ENCODE results near the gene DYRK4. TPM values are rescaled to one million over a fixed set of nuclear protein-coding genes. Genes with fewer than 3 reads are reported as not detected.

The DYRK4 gene
- total and polyA plus RNA-seq, 12 donors, result 24.2 to 123 (median 45.9) TPM

DNA sequence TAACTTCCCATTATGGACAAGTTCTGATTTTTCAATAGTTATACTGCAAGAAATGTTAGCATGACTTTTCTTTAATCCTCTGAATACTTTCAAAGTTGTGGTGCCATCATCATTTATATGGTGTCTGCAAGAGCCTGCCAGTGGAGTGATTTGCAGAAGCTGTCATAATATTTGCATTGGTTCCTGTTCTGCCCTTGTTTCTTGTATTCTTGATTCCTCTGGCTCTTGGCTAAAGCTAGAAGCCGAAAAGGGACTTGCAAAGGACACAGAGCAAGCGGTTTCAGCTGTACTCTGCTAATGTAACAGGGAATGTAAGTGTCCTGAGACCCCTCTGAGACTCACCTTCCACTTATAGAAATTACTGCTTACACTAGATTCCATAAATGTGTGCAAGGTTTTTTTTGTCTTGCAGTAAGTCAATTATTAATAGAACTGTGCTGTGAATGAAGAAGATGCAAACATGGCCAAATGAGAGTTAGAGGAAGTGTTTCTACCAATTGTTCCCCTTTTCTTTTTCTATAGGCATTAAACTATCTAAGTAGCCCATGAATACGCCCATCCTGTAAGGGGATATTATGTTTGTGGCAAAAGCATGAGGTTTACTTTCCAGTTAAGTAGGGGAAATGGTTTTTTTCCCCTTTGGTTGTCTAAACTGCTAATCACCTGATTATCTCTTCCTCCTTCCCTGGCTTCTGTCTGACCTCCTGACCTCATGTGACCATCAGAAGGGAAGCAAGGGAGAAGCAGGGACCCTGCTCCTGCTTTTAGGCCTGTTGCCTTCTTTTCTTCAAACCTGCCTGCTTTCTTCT is 5.3 kb downstream of the DYRK4 start:
- WGBS, 4 donors, result 67 to 74% (median 70%) methylated on average over 3 of the region's 3 CpGs
- Histone ChIP-seq H3K36me3 (replicated peaks in 1 of 2) (no peaks in the 10 kb centered on the region), H3K27ac (peak overlapping the region in 2 of 5 donors; percentile 66 to 72), H3K4me1 (replicated peaks in 1 of 2) (no peaks in the 10 kb centered on the region), H3K4me3 (no peak overlapping the region), H3K27me3 (no peaks in the 10 kb centered on the region), H3K9me3 (replicated peaks in 1 of 3) (no peaks in the 10 kb centered on the region)
- intact Hi-C loops (cut with DNase I), result no loop called here
- DNase-seq, result peak in 2 of 7 donors; percentile 16 to 25
- TF ChIP-seq, protein P1, sequence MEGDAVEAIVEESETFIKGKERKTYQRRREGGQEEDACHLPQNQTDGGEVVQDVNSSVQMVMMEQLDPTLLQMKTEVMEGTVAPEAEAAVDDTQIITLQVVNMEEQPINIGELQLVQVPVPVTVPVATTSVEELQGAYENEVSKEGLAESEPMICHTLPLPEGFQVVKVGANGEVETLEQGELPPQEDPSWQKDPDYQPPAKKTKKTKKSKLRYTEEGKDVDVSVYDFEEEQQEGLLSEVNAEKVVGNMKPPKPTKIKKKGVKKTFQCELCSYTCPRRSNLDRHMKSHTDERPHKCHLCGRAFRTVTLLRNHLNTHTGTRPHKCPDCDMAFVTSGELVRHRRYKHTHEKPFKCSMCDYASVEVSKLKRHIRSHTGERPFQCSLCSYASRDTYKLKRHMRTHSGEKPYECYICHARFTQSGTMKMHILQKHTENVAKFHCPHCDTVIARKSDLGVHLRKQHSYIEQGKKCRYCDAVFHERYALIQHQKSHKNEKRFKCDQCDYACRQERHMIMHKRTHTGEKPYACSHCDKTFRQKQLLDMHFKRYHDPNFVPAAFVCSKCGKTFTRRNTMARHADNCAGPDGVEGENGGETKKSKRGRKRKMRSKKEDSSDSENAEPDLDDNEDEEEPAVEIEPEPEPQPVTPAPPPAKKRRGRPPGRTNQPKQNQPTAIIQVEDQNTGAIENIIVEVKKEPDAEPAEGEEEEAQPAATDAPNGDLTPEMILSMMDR (IDR thresholded peaks at IDR 0.05), result no peak
- no peak for TF ChIP-seq POLR2A (IDR thresholded peaks at IDR 0.05)

DNA sequence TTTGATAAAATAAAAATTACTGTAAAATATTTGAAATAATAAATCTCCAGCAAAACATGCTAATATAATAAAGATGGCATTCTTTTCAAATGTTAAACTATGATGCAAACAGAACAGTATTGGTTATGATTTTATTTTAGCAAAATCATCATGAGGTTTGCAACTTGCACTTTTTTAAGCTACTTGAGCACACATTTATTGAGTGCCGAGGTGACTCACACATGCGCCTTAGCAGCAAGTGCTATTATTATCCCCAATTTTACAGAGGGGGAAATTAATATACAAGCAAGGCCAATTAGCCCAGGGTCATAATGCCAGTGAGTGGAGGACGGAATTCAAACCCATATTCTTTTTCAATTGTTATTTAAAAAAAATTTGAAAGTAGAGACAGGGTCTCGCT is 7.3 kb downstream of the DYRK4 start:
- no peak for TF ChIP-seq POLR2A (IDR thresholded peaks at IDR 0.05)
- TF ChIP-seq, protein P1 (IDR thresholded peaks at IDR 0.05), result no peak
- intact Hi-C loops (cut with DNase I), result no loop called here
- H3K4me1 ChIP-seq (replicated peaks in 1 of 2), result no peaks in the 10 kb centered on the region
- no peak overlapping the region for H3K4me3 ChIP-seq
- no peaks in the 10 kb centered on the region for H3K27me3 ChIP-seq
- H3K36me3 ChIP-seq (replicated peaks in 1 of 2), result no peaks in the 10 kb centered on the region
- no peak for DNase-seq
- WGBS, 4 donors, result 84 to 89% (median 87%) methylated on average over 4 of the region's 4 CpGs
- no peaks in the 10 kb centered on the region for H3K9me3 ChIP-seq (replicated peaks in 1 of 3)
- no peak overlapping the region for H3K27ac ChIP-seq

DNA sequence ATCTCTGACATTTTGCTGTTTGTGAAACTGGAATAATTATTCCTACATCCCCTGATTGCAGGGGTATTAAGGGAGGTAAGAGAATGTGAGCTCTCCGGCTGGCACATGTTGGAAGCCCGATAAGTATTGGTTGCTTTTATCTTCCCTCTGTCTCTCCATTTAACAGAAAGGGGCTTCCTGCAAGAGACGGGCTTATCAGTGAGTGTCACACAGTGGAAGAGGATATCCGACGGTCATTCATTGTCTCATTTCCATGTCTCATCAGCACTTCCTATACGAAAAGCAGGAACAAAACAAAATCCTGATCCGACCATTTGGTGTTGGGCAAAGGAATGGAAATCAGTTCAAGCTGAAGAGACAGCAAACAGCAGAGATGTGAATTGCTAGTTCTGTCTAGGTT is 10.7 kb downstream of the DYRK4 start:
- Histone ChIP-seq H3K36me3 (replicated peaks in 1 of 2) (no peaks in the 10 kb centered on the region), H3K4me3 (no peak overlapping the region), H3K27me3 (no peaks in the 10 kb centered on the region), H3K9me3 (replicated peaks in 1 of 3) (no peaks in the 10 kb centered on the region), H3K4me1 (replicated peaks in 1 of 2) (no peaks in the 10 kb centered on the region), H3K27ac (no peak overlapping the region)
- WGBS, 4 donors, result 71 to 79% (median 74%) methylated on average over 7 of the region's 7 CpGs
- no peak for DNase-seq
- TF ChIP-seq, protein P1 (IDR thresholded peaks at IDR 0.05), result no peak
- intact Hi-C loops (cut with DNase I), result no loop called here

DNA sequence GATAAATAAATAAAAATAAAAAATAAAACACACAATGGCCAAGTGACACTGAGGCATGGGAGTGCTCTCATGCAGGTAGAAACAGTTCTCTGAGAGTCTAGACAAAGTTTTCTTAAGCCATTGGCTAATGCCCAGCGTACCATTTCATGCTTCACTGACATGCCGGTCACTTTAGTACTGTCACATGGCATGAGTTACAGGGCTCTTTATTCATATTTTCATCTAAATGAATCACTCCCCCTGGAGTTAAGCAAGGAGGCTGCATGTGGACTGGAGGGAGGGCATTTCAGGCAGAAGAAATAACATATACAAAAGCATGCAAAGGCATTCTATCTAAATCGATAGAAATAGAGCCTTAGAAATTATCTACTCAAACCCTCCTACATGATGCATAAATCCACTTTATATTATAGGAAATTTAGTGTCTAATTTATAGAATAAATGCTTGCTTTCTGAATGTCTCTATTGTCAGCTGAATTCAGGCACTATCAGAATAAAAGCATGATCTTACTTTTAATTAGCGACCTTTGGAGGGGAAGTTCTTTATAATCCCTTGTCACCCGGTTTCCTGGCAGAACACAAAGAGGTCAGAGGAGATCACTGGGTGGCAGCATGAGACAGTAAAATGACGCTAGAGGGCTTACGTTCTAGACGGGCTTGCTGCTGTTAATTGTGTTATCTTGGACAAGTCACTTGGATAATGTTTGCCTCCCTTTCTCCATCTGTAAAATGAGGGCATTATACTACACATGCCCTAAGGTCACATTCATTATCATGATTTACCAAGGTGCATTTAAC is 17.5 kb downstream of the DYRK4 start:
- no peak overlapping the region for H3K27ac ChIP-seq
- 25 to 39% (median 30%) methylated on average over 8 of the region's 8 CpGs for WGBS, 4 donors
- intact Hi-C loops (cut with DNase I), result no loop called here

More for the DNA sequence above, 17.5 kb downstream of the DYRK4 start:
- Histone ChIP-seq H3K27me3 (no peaks in the 10 kb centered on the region), H3K9me3 (replicated peaks in 1 of 3) (no peaks in the 10 kb centered on the region), H3K4me1 (replicated peaks in 1 of 2) (no peaks in the 10 kb centered on the region), H3K4me3 (no peak overlapping the region), H3K36me3 (replicated peaks in 1 of 2) (no peaks in the 10 kb centered on the region)
- DNase-seq, result peak in 5 of 7 donors; percentile 23 to 61 (median 29)
- TF ChIP-seq, protein P1 (IDR thresholded peaks at IDR 0.05), result peak in 1 of 6 experiments; percentile 4
- no peak for TF ChIP-seq POLR2A (IDR thresholded peaks at IDR 0.05)
